HUDEP-2 (cell line): ENCODE results near the gene PLA2G4D.

Experiments used
- DNase-seq, 76 experiments: peaks; one replicate each; lab custom pipeline; 2025; ENCODE audit not compliant: unreplicated experiment in 76 of 76; lab: John Stamatoyannopoulos, UW

PLA2G4D gene

DNA sequence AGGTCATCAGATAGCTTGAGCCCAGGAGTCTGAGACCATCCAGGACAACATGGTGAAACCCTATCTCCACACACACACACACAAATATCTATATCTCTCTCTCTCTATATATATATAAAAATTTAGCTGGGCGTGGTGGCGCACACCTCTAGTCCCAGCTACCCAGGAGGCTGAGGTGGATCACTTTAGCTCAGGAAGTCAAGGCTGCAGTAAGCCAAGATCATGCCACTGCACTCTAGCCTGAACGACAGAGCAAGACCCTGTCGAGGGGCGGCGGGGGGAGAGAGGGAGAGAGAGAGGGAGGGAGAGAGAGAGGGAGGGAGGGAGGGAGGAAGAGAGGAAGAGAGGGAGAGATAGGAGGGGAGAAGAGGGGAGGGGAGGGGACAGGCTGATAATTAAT, 34.1 kb upstream of the PLA2G4D start:
- DNase-seq = no peak

DNA sequence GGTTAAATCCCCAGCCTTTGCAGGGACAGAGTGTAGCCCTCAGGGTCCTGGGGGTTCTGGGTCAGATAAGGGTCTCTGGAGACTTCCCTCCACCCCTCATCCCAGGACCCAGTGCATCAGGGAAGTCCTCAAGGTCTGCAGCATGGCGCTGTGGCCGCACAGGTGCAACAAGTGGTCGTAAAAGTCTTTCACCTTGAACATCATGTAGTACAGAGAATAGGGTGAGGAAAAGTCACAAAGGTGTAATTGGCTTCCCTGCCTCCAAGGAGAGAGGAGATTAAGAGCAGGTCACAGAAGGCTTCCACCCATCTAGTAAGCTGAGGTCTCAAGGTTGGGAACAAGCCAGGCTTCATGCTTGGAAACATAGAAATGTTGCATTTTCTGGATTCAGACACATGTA, 29.2 kb upstream of the PLA2G4D start:
- no peak for DNase-seq

DNA sequence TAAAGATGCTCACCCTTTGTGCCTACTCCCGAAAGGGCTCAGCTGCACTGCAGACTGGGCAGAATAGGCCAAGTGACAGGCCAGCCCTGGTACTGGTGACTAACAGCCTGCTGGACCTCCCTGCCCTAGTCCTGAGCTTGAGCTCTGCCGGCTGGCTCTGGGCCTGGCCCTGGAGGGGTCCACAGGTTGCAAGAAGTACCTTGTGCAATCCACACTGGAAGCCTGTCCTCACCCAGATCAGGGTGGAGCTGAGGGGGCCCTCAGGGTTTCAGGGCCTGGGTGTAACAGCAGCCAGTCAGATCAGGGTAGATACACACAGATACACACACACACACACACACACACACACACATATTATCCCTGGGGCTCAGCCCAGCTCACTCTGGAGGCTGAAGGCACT, 27.3 kb upstream of the PLA2G4D start:
- DNase-seq = no peak

DNA sequence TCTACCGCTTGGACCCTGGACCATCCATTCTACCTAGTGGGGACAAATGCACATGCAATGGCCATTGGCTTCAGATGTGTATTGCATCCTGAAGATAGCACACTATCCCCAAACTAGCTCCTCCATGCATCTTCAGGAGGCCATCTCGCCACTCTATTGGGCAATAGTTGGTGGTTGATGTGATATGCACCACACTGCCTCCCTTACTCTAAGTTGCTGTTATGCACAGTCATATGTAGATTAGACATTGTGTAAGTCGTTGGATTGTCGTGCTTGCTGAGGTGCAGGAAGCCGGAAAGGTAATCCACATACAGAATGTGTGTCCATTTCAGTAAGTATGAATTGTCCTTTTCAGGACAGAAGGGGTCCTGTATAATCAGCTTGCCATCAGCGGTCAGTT, 26.7 kb upstream of the PLA2G4D start:
- DNase-seq = no peak

DNA sequence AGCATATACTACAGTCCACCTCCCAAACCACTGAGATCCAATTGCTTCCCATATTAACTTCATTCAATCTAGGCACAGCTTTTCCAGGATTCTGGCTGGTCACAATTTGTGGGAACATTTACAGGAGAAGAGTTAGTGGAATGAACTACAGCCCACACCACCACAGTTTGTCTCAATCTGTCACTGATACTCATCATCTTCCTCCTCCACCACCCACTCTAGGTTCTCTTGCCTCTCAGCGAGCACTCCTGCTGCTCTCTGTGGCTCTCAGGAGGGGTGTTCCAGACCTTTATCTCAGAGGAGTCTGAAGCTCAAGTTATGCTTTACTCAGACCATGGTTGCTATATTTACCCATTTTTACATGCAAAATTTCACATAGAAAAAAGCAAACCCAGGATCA, 25.9 kb upstream of the PLA2G4D start:
- peak in 1 of 76 experiments; percentile 3 for DNase-seq

DNA sequence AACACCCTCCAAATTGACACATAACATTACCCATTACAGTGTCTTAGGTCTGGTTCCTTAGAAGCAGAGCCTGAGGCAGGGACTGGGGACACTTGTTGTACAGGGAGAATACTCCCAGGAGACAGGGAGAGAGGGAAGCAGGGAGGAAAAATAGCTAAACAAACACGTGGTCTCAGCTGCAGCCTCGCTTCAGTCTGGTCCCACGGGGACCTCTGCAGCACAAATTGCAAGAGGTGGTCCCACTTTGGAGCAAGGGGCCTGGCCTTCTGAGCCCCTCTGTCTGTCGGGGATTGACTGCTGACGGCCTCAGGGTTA, 25.0 kb upstream of the PLA2G4D start:
- DNase-seq = no peak

DNA sequence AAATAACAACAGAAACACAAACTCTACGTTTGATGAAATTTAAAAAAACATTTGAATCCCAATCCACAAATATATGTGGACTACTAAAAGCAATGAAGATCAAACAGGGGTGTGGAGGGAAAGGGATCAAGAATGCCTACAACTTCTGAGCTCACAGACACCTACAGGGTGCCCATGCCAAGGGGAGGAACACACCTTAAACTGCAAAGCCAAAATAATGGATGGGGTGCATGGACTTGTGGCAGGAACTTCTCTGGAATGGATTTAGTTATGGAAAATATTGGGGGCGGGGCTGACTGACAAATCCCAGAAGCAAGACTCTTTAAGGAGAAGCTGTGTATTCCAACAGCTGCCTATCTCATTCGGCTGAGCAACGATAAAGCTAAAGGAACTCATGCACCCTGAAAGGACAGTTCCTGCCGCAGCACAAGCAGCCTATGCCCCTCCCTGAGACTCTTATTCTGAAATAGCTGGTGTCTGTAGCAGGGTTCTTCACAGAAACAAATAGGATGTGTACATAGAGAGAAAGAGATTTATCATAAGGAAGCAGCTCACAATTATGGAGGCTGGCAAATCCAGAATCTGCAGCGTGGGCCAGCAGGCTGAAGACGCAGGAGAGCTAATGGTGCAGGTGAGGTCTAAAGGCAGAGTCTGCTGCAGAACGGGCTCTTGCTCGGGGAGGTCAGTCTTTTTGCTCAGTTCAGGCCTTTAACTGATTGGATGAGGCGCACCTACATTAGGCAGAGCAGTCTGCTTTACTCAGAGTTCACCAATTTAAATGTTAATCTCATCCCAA, 24.5 kb upstream of the PLA2G4D start:
- no peak for DNase-seq

DNA sequence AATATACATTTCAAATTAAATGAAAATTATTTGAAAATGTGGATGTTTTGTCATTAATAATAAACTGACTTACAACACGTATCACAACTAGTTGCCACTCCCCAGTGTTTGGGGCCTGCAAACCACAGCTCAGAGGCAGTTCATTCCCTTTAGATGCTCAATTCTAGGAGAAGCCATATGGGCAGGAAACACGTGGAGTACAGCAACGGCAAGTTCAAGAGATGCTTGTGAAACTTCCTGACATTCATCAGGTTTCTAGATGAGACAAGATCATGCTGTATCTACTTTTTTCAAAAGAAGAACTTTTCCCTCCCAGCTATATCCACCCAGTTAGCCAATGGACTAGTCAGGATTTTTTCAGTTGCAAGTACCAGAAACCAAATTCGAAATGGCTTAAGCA, 17.6 kb upstream of the PLA2G4D start:
- DNase-seq = no peak

DNA sequence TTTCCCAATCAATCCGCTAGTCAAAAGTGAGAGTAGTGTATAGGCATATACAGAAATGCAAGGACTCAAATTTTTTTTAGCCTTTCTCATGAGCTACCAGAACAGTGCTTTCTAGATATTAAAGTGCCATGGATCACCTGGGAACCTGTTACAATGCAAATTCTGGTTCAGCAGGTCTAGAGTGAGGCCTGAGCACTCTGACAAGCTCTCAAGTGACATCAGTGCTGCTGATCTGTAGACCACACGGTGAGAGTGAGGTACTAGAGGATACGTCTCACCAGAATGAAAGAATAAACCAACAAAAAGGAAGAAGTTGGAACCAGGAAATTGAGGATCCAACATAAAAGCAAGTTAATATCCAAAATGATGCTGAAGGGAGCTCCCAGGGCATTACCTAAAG, 16.0 kb upstream of the PLA2G4D start:
- no peak for DNase-seq

DNA sequence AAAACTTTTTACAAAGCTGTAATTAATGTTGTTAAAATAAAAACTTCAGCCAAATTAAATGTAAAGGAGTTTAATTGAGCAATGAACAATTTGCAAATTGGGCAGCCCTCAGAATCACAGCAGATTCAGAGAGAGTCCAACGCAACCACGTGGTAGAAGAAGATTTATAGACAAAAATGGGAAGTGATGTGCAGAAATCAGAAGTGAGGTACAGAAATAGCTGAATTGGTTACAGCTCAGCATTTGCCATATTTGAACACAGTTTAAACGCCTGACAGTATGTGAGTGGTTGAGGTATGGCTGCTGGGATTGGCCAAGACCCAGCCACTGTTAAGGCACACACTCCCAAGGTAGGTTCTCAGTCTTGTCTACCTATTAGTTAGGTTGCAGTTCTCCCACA, 14.4 kb upstream of the PLA2G4D start:
- no peak for DNase-seq

DNA sequence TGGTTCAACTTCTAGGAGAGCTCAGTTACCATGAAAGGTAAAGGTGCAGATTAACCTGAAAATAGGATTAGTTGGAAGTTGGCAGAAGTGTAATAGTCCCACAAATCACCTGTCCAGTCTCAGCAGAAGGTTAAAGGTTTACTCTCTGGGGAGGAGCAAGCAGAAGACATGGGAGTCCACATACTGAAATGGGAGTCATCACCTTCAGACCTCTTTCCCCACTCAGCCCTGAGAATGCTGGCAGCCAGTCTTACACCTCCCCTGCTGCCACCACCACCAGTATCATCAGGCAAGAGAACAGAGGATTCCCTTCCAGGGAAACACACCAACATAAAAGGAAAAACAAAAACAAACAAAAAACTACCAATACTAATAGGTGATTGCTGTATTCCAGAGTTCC, 13.8 kb upstream of the PLA2G4D start:
- no peak for DNase-seq

DNA sequence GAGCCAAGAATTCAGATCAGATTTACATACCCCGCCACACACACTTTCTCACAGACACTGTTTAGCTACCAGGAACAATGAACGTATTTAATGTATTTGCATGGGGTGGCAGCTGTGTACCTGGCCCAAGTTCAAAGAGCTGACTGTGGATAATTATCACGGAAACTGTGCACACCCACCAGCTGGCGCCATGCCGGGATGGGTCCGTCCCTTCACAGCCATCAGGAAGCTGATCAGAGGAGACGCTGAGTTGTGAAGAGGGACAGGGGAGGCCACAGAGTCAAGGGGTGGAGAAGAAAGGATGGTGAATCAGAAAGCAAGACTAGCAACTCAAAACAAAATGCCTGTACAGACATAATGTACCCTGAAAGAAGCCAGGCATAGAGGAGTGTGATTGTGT, 13.1 kb upstream of the PLA2G4D start:
- DNase-seq = peak in 14 of 76 experiments; percentile 2 to 51 (median 30)

DNA sequence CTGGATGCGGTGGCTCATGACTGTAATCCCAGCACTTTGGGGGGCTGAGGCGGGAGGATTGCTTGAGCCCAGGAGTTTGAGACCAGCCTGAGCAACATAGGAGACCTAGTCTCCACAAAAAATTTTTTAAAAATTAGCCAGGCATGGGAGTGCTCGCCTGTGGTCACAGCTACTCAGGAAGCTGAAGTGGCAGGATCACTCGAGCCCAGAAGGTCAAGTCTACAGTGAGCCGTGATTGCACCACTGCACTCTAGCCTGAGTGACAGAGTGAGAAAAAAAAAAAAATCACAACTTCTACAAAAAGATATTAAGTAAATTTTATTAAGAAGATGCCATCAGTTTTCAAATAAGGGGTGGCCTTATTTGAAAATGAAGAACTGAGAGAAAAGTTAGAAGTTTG, 11.9 kb upstream of the PLA2G4D start:
- no peak for DNase-seq

DNA sequence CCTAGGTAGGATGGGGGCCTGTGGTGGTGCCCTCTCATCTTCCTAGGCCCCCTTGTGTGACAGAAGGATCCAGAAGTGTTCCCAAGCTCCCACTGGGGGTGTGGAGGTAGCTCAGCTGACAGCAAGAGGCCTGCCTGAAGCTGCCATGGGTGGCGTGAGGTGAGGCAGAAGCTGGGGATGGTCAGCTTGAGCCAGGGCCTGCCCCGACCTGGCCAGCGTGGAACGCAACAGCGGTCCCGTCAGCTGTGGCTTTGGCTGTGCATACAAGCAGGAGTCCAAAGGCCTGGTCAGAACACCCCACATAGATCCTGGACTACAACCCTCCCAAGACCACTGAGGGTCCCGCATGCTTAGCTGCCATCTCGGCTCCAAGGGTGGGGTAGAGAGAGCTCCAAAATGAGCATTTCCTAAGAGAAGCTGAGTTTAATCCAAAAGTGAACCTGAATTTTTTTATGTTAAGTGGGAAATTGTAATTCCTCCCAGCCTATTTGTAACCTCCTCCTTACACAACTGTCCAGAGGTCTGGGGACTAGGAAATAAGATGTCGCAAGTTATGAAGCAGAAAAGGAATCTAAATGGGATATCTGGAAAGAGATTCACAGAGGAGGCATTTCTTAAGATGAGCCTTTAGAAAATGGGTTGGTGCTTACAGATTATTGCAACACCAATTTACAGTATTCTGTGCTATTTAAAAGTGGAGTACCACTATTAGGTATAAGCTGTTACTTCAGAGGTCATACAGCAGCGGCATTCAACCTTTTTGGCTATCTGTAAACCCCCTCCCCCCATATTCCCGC, 9.9 kb upstream of the PLA2G4D start:
- no peak for DNase-seq

DNA sequence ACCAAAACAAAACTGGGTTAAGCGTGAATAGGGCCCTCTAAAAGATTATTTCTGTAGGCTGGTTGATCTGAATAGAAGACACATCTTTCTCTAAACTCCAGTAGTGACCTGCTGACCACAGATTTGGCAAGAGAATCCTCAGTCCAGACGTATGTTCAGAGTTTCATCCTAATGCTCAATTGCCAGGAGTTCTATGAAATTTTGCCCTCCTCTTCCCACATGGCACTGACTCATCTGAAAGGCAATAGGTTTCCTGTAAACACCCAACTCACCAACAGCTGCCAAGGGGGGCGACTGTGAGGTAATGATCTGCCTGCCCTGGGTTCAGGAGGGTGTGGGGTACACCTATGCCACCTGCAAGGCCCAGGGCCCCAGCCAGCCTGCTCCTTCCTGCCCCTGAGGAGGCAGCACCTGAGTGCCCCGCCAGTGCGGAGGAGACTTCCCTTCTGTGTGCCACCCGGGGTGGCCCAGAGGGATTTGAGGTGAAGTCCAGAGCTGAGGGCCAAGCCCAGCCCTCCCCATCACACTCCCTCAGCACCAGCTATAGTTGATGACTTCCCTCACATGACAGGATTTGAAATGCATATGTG, 8.4 kb upstream of the PLA2G4D start:
- no peak for DNase-seq

DNA sequence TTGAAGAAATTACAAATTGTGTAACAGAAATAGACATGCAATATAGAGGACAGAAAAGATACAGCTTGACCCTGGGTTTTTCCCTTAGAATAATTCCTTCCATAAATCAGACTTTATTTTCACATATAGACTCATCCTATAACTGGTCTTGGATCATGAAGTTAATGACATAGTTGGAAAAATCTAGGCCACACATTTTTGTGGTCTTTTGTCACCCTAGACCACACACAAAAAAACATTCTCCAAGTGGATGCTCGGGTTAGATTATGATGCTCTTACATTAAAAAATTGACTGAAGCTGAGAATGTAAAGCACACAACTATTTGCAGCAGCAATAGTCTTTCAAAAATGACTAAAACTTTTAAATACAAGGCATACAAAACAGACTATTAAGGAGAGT, 7.5 kb upstream of the PLA2G4D start:
- DNase-seq = no peak

DNA sequence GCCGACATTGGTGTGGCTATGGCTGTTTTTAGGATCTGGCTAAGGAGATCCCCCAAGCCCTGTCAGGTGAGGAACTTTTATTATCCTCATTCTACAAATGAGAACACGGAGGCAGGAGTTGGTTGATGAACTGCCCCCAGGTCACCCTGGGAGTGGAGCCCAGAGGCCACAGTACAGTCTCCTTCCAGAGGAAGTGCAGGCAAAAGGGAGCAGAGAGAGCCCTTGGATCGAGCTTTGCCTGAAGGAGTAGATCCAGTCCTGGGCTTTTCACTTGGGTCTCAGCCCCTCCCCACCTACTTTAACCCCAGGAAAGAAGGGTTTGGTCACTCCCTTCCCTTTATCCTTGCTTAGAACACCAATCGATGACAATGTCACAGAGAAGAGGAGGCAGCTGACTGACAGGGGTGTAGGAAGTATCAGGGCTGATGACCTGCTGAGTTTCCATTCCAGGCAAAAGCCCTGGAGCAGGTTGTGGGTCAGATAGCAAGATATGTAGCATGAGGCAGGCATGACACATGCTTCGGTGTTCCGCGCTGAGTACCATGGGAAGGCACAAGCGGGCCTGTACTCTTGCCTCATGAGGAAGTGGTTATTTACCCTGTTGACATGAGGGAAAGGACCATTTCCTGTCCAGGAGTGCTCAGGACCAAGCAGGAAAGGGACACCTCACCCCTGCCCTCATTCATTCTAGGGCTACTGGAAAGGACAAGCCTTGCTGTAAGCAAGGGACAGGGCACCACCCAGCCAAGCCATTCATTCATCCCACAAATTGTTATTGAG, 5.8 kb upstream of the PLA2G4D start:
- no peak for DNase-seq

DNA sequence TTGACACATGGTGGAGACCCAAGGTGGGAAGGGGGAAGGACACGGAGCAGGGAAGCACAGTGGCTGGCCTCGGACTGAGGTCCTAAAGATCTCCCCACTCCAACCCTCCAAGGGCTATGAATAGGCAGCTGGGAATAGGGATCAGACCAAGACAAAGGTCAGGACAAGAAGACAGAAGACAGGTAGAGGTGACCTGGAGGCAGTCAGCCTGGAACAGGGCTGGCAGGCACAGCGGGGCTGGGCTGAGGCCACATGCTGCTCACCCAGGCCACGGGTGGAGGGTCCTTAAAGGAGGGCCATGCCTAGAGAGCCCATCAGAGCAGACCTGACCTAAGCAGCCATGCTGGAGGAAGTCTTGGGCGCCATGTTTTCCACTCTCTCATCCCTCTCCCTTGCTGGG, 2.7 kb upstream of the PLA2G4D start:
- no peak for DNase-seq

DNA sequence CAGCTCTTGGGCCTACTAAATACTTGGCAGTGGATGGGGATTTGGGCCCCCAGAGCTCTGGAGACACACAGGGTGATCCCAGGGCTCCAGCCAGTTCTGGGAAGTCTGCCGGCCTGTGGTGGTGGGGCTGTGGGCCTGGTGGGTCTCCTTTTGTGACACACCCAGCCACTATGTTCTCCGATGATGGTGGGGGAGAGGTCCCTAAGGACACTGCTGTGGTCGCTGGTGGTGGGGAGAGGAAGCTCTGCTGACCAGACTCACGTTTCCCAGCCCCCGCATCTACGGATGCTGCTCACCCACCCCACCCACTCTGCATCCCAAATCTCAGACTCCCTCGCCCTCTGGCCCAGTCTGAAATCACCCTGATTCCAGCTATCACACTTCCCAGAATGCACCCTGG, 396 bp downstream of the PLA2G4D start:
- no peak for DNase-seq

DNA sequence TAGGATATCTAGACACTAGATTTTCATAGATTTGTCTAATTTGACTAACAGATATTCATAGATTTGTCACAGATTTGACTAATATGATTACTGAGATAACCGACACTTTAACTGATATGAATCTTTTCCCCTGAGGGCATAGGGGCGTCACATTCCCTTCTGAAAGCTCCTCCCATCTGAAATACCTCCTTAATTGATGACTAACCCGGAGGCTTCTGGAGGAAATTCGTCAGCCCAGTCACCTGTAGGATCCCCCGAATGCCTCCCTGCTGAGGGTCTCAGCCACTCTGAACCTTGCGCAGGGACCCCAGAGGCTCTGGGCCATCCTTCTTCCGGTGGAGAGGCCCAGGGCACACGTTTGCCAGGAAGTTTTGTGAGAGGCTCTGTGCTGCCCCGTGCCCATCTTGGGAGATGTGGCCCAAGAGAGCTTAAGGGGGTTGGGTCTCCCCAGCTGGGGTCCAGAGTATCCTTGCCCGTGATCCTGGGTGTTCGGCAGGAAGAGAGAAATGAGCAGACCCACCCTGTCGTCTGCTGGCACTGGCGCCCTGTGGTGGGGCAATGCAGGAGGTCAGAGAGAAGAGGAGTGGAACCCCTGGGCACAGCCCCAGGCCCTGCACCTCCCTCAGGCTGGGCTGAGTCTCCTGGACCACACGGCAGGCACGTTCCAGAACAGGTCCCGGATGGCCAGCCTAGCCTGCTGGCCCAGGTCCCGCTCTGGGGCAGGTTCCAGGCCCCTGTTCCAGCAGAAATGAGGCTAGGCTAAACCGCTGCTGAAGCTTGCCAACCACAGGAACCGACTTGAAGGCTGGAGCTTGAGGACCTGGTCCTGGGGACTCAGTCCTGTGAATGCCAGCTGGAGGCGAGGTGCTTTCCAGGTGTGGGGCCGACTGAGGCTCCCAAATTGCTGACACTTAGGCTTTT, 1.7 kb downstream of the PLA2G4D start:
- DNase-seq = no peak
